ENCODE measurements around the gene SH3BGRL3. TPM values are rescaled to one million over a fixed set of nuclear protein-coding genes. Genes with fewer than 3 reads are reported as not detected.

The SH3BGRL3 gene
- total and polyA plus RNA-seq, 2 of the 13 experiments (the other 11 are each of a cell fraction or from before 2014, with no cell fraction given), result 11.4 to 12.2 TPM

GRCh38 chr1:26279456-26280332 is at the start of gene SH3BGRL3 (continued):
- TF ChIP-seq ZNF879 (CRISPR knock-in tag; IDR thresholded peaks at IDR 0.05) (peak; percentile 91), ZFP36L1 (CRISPR knock-in tag; IDR thresholded peaks at IDR 0.05) (no peak), YEATS2 (CRISPR knock-in tag; IDR thresholded peaks at IDR 0.05; ENCODE audit: borderline replicate concordance) (peak; percentile 53; the same call in 1 of the 2 replicates), ZNF124 (CRISPR knock-in tag; IDR thresholded peaks at IDR 0.05) (peak; percentile 72; the same call in 1 of the 2 replicates), CAMTA2 (CRISPR knock-in tag; IDR thresholded peaks at IDR 0.05; ENCODE audit: borderline replicate concordance) (peak; percentile 83; the same call in 1 of the 2 replicates), ZNF605 (CRISPR knock-in tag; IDR thresholded peaks at IDR 0.05) (peak; percentile 69), HNRNPK (IDR thresholded peaks at IDR 0.05; ENCODE audit: low read depth, low read length, poor library complexity, severe bottlenecking) (peak; percentile 76), SAP130 (CRISPR knock-in tag; IDR thresholded peaks at IDR 0.05; ENCODE audit: low read depth) (peak; percentile 91), ZNF280D (CRISPR knock-in tag; IDR thresholded peaks at IDR 0.05) (peak; percentile 76; the same call in 1 of the 2 replicates), HDAC2 (CRISPR knock-in tag; IDR thresholded peaks at IDR 0.05) (peak; percentile 69; the same call in 1 of the 2 replicates), RARG (CRISPR knock-in tag; IDR thresholded peaks at IDR 0.05; ENCODE audit: low read depth) (no peak), ZNF563 (CRISPR knock-in tag; IDR thresholded peaks at IDR 0.05) (peak; percentile 76; the same call in 1 of the 2 replicates), ZNF224 (CRISPR knock-in tag; IDR thresholded peaks at IDR 0.05) (0 out of 2 replicates have a peak, but pooled peaks have one; percentile 49), MYPOP (CRISPR knock-in tag; IDR thresholded peaks at IDR 0.05) (peak; percentile 85)
- TF ChIP-seq, protein P1, sequence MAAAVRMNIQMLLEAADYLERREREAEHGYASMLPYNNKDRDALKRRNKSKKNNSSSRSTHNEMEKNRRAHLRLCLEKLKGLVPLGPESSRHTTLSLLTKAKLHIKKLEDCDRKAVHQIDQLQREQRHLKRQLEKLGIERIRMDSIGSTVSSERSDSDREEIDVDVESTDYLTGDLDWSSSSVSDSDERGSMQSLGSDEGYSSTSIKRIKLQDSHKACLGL (CRISPR knock-in tag; IDR thresholded peaks at IDR 0.05), result peak; percentile 71
- TF ChIP-seq, protein P2, sequence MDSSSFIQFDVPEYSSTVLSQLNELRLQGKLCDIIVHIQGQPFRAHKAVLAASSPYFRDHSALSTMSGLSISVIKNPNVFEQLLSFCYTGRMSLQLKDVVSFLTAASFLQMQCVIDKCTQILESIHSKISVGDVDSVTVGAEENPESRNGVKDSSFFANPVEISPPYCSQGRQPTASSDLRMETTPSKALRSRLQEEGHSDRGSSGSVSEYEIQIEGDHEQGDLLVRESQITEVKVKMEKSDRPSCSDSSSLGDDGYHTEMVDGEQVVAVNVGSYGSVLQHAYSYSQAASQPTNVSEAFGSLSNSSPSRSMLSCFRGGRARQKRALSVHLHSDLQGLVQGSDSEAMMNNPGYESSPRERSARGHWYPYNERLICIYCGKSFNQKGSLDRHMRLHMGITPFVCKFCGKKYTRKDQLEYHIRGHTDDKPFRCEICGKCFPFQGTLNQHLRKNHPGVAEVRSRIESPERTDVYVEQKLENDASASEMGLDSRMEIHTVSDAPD (CRISPR knock-in tag; IDR thresholded peaks at IDR 0.05), result peak; percentile 19; the same call in 1 of the 2 replicates
- TF ChIP-seq, protein P3, sequence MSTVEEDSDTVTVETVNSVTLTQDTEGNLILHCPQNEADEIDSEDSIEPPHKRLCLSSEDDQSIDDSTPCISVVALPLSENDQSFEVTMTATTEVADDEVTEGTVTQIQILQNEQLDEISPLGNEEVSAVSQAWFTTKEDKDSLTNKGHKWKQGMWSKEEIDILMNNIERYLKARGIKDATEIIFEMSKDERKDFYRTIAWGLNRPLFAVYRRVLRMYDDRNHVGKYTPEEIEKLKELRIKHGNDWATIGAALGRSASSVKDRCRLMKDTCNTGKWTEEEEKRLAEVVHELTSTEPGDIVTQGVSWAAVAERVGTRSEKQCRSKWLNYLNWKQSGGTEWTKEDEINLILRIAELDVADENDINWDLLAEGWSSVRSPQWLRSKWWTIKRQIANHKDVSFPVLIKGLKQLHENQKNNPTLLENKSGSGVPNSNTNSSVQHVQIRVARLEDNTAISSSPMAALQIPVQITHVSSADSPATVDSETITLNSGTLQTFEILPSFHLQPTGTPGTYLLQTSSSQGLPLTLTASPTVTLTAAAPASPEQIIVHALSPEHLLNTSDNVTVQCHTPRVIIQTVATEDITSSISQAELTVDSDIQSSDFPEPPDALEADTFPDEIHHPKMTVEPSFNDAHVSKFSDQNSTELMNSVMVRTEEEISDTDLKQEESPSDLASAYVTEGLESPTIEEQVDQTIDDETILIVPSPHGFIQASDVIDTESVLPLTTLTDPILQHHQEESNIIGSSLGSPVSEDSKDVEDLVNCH (CRISPR knock-in tag; IDR thresholded peaks at IDR 0.05), result 0 out of 2 replicates have a peak, but pooled peaks have one; percentile 18
